ENCODE results near the gene GAS7.

- TF ChIP-seq CREM (CRISPR knock-in tag; IDR thresholded peaks at IDR 0.05) = no peak
- TF ChIP-seq CTCF (IDR thresholded peaks at IDR 0.05) = no peak
- no peak for TF ChIP-seq CBFB (CRISPR knock-in tag; IDR thresholded peaks at IDR 0.05; ENCODE audit: low read depth)
- TF ChIP-seq ELF4 (CRISPR knock-in tag; IDR thresholded peaks at IDR 0.05; ENCODE audit: low read depth) = no peak
- TF ChIP-seq JUN (CRISPR knock-in tag; IDR thresholded peaks at IDR 0.05) = no peak
- no peak for TF ChIP-seq TEAD1 (CRISPR knock-in tag; IDR thresholded peaks at IDR 0.05)
- TF ChIP-seq IRF2 (CRISPR knock-in tag; IDR thresholded peaks at IDR 0.05; ENCODE audit: borderline replicate concordance, low read depth) = no peak
- TF ChIP-seq MAX (CRISPR knock-in tag; IDR thresholded peaks at IDR 0.05) = no peak
- TF ChIP-seq AR (CRISPR knock-in tag; IDR thresholded peaks at IDR 0.05) = no peak
- no peak for TF ChIP-seq KAT7 (CRISPR knock-in tag; IDR thresholded peaks at IDR 0.05; ENCODE audit: borderline replicate concordance)
- TF ChIP-seq ZNF416 (CRISPR knock-in tag; IDR thresholded peaks at IDR 0.05) = no peak
Observed at GRCh38 chr17:9860851-9861250, 337.6 kb downstream of the GAS7 start.

Data from WTC11 (cell line).